Measurements from ENCODE around the gene PCCB.
A peak's percentile ranks its signal among the peaks of the same experiment; 100 is the strongest.
"Not testable (repeated sequence)": the region's sequence is repeated elsewhere in the genome, so short reads cannot be mapped to it uniquely, and the experiment has no call there.

Gene PCCB

DNA sequence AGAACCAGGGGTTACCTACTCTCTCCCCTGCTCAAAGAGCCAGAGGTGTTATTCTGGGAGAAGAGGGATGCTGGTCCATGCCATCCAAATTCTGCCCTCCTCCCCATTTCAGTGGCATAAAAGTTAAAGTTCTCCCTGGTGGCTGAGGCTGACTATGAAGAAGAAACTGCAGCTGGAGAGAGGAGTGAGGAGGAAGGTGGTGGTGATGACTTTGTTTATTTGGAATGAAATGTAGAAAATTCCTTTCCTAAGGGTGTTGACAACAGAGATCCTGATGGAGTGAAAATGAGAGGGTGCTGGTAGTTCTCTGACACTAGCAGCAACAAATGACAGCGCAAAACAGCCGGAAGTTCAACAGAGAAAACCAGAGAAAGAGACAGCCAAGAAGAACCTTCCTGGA is 100.4 kb downstream of the PCCB start:
- H3K4me3 ChIP-seq (ENCODE audit: low read depth, low read length) = peak overlapping the region; percentile 46
- TF ChIP-seq, protein P1, sequence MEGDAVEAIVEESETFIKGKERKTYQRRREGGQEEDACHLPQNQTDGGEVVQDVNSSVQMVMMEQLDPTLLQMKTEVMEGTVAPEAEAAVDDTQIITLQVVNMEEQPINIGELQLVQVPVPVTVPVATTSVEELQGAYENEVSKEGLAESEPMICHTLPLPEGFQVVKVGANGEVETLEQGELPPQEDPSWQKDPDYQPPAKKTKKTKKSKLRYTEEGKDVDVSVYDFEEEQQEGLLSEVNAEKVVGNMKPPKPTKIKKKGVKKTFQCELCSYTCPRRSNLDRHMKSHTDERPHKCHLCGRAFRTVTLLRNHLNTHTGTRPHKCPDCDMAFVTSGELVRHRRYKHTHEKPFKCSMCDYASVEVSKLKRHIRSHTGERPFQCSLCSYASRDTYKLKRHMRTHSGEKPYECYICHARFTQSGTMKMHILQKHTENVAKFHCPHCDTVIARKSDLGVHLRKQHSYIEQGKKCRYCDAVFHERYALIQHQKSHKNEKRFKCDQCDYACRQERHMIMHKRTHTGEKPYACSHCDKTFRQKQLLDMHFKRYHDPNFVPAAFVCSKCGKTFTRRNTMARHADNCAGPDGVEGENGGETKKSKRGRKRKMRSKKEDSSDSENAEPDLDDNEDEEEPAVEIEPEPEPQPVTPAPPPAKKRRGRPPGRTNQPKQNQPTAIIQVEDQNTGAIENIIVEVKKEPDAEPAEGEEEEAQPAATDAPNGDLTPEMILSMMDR (IDR thresholded peaks at IDR 0.05; ENCODE audit: low read depth, low read length) = no peak

- TF ChIP-seq, protein P1 (IDR thresholded peaks at IDR 0.05; ENCODE audit: low read depth, low read length) = no peak
- H3K4me3 ChIP-seq (ENCODE audit: low read depth, low read length) = no peak overlapping the region
Measured at GRCh38 chr3:136351351-136351750, 101.2 kb downstream of the PCCB start.

DNA sequence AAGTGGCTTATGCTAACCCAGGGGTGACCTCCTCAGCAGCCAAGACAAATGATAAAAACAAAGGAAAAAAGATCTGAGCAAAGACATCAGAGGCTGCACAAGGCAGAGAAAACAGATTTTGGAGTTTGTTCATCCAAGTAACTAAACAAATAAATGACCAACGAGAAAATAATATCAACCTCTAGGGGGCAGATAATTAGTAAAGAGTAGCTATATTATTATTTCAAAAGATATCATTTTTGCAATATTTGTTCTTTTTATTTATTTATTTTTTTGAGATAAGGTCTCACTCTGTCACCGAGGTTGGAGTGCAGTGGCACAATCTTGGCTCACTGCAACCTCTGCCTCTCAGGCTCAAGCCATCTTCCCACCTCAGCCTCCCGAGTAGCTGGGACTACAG is 101.8 kb downstream of the PCCB start:
- H3K4me3 ChIP-seq (ENCODE audit: low read depth, low read length) = no peak overlapping the region
- TF ChIP-seq, protein P1 (IDR thresholded peaks at IDR 0.05; ENCODE audit: low read depth, low read length) = no peak

- TF ChIP-seq, protein P1 (IDR thresholded peaks at IDR 0.05; ENCODE audit: low read depth, low read length) = no peak
- no peak overlapping the region for H3K4me3 ChIP-seq (ENCODE audit: low read depth, low read length)
Measured at GRCh38 chr3:136353461-136353860, 103.3 kb downstream of the PCCB start.

- TF ChIP-seq, protein P1 (IDR thresholded peaks at IDR 0.05; ENCODE audit: low read depth, low read length) = no peak
- H3K4me3 ChIP-seq (ENCODE audit: low read depth, low read length) = no peak overlapping the region
Measured at GRCh38 chr3:136366289-136366688, 116.1 kb downstream of the PCCB start.

DNA sequence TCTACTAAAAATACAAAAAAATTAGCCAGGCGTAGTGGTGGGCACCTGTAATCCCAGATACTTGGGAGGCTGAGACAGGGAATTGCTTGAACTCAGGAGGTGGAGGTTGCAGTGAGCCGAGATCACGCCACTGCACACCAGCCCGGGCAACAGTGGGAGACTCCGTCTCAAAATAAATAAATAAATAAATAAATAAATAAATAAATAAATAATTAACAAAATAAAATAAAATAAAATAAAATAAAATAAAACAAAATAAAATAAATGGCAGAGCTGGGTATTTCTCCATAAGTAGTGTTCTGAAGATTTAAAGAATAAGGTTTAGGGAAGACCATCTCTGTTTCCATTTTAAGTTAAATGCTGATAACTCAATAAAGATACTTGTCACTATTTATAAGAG is 125.7 kb downstream of the PCCB start:
- H3K4me3 ChIP-seq (ENCODE audit: low read depth, low read length) = not testable (repeated sequence)

DNA sequence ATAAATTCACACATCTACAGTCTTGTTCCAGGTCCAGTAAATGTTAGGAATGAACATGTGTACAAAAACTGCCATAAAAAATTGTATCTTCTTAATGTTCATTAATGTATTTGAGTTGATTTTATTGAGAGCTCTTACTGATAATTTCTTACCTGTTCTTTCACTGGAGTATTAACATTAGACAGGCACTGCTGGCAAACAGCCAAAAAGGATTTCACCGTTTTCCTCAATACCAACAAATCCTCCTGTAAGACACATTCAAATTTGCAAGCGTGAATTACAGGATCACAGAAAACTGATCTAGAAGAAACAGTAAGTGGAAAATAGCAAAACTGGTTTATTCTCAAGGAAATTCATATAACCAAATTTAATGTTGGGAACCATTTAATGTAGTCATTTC is 127.4 kb downstream of the PCCB start:
- H3K4me3 ChIP-seq (ENCODE audit: low read depth, low read length) = no peak overlapping the region
- TF ChIP-seq, protein P1 (IDR thresholded peaks at IDR 0.05; ENCODE audit: low read depth, low read length) = no peak

DNA sequence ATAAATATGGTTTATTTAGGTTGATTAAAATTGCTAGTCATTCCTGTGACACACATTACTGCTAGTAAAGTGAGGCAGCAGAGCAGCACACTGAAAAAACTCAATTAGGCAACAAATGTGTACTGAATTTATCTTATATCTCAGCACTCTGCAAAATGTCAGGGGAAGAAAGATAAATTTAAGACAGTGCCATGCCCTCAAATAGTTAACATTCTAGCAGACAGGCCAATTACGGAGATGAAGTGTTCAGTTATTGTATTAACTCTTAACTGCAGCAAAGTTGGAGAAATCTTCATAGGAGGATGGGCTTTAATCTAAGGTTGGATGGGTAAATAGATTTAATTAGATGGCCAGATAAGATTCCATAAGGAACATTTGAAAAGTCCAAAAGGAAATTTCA is 127.9 kb downstream of the PCCB start:
- no peak overlapping the region for H3K4me3 ChIP-seq (ENCODE audit: low read depth, low read length)
- TF ChIP-seq, protein P1 (IDR thresholded peaks at IDR 0.05; ENCODE audit: low read depth, low read length) = no peak

All from WI38 (cell line).